WTC11 (cell line): ENCODE data around the gene PAPLN. TPM values are rescaled to one million over a fixed set of nuclear protein-coding genes. Genes with fewer than 3 reads are reported as not detected.

Source experiments
- ATAC-seq: fragments of 200-7000 bp; cut with Tn5 transposase; 2 replicates; pipeline ENCODE4 v1.10.0; 2021; ENCODE audit warnings: mild to moderate bottlenecking, moderate library complexity
- CTCF ChIA-PET: fragments of 300-600 bp; sonication (Branson Sonifier 250); formaldehyde crosslinking; loops from one replicate; lab custom pipeline; 2021; ENCODE audit warnings: antibody characterized with exemption; lab: Charles Lee
- POLR2A ChIA-PET: fragments of 350-600 bp; sonication (Branson Sonifier 250); formaldehyde crosslinking; loops from one replicate; lab custom pipeline; 2021; ENCODE audit warnings: antibody characterized with exemption; lab: Charles Lee
- DNase-seq: peaks from one replicate; pipeline ENCODE4 v3.0.0; 2021; ENCODE audit warnings: low spot score
- H3K27ac Mint-ChIP-seq: 2 replicates; pipeline ENCODE4 v1.8.0; 2021; ENCODE audit warnings: mixed read lengths
- H3K27me3 Mint-ChIP-seq: 2 replicates; pipeline ENCODE4 v1.8.0; 2021; ENCODE audit warnings: low read depth, mild to moderate bottlenecking, moderate library complexity, mixed read lengths
- H3K36me3 Mint-ChIP-seq: 2 replicates; pipeline ENCODE4 v1.8.0; 2021; ENCODE audit warnings: mixed read lengths
- H3K4me1 Mint-ChIP-seq: 2 replicates; pipeline ENCODE4 v1.8.0; 2022; ENCODE audit warnings: mixed read lengths
- H3K4me3 Mint-ChIP-seq: 2 replicates; pipeline ENCODE4 v1.8.0; 2021; ENCODE audit warnings: mild to moderate bottlenecking, moderate library complexity, mixed read lengths
- H3K9me3 Mint-ChIP-seq: 2 replicates; pipeline ENCODE4 v1.8.0; 2021; ENCODE audit warnings: mixed read lengths
- ATF1 ChIP-seq: sonication (generic); formaldehyde crosslinking; IDR thresholded peaks from 2 replicates; pipeline ENCODE4 v1.8.1; 2023; ENCODE audit warnings: mild to moderate bottlenecking, moderate library complexity, missing genetic modification reagents
- ERG ChIP-seq: fragments of 250-450 bp; sonication (Bioruptor Pico); IDR thresholded peaks from 2 replicates; pipeline ENCODE4 v1.8.0; 2021; ENCODE audit warnings: mild to moderate bottlenecking
- ETV6 ChIP-seq: sonication (generic); formaldehyde crosslinking; IDR thresholded peaks from 2 replicates; pipeline ENCODE4 v1.8.1; 2022; ENCODE audit warnings: mild to moderate bottlenecking, missing genetic modification reagents
- IRF1 ChIP-seq: sonication (generic); formaldehyde crosslinking; IDR thresholded peaks from 2 replicates; pipeline ENCODE4 v1.8.0; 2023; ENCODE audit warnings: missing genetic modification reagents
- JAZF1 ChIP-seq: fragments of 250-450 bp; sonication (Bioruptor Pico); IDR thresholded peaks from 2 replicates; pipeline ENCODE4 v1.9.0; 2021; ENCODE audit warnings: moderate library complexity, mild to moderate bottlenecking, inconsistent platforms
- NFATC4 ChIP-seq: fragments of 250-450 bp; sonication (Bioruptor Pico); IDR thresholded peaks from 2 replicates; pipeline ENCODE4 v1.9.0; 2021; ENCODE audit warnings: mild to moderate bottlenecking
- NR2C2 ChIP-seq: sonication (generic); formaldehyde crosslinking; IDR thresholded peaks from 2 replicates; pipeline ENCODE4 v1.8.0; 2022; ENCODE audit warnings: mild to moderate bottlenecking, missing genetic modification reagents
- PRDM15 ChIP-seq: sonication (generic); formaldehyde crosslinking; IDR thresholded peaks from 2 replicates; pipeline ENCODE4 v1.8.0; 2022; ENCODE audit warnings: missing genetic modification reagents
- STAT6 ChIP-seq: sonication (generic); formaldehyde crosslinking; conservative IDR thresholded peaks from 2 replicates; pipeline ENCODE4 v1.8.1; 2023; ENCODE audit warnings: mild to moderate bottlenecking, low read depth, missing genetic modification reagents, moderate library complexity
- ZMAT4 ChIP-seq: fragments of 250-450 bp; sonication (Bioruptor Pico); IDR thresholded peaks from 2 replicates; pipeline ENCODE4 v1.9.0; 2021; ENCODE audit warnings: mild to moderate bottlenecking
- ZNF281 ChIP-seq: sonication (generic); formaldehyde crosslinking; IDR thresholded peaks from 2 replicates; pipeline ENCODE4 v1.8.0; 2023; ENCODE audit warnings: mild to moderate bottlenecking, missing genetic modification reagents
- ZNF317 ChIP-seq: sonication (generic); formaldehyde crosslinking; IDR thresholded peaks from 2 replicates; pipeline ENCODE4 v1.8.1; 2023; ENCODE audit warnings: low read depth, mild to moderate bottlenecking, moderate library complexity, missing genetic modification reagents, borderline replicate concordance
- ZNF532 ChIP-seq: fragments of 250-450 bp; sonication (Bioruptor Pico); IDR thresholded peaks from 2 replicates; pipeline ENCODE4 v1.9.0; 2021; ENCODE audit warnings: mild to moderate bottlenecking, borderline replicate concordance
- ZSCAN18 ChIP-seq: fragments of 250-450 bp; sonication (Bioruptor Pico); IDR thresholded peaks from 2 replicates; pipeline ENCODE4 v2.1.2; 2022; ENCODE audit warnings: mild to moderate bottlenecking, moderate library complexity
- total RNA-seq: library from RNA; stranded (reverse); gene quantifications from 3 replicates; pipeline ENCODE4 v1.2.3, GENCODE V29; 2021

Gene PAPLN
- total RNA-seq, 1 experiment from 2014 or later: 9.3 TPM

GRCh38 chr14:73259837-73260236 lies 22.5 kb downstream of the PAPLN start (continued):
- TF ChIP-seq ERG (CRISPR knock-in tag) (no peak), NR2C2 (CRISPR knock-in tag) (no peak)
- TF ChIP-seq, all 79 proteins: peak for 0

- no peak overlapping the region for H3K27ac Mint-ChIP-seq
- no peak for DNase-seq
- no peak for ATAC-seq
- H3K36me3 Mint-ChIP-seq: no peaks in the 10 kb centered on the region
- TF ChIP-seq ZNF281 (CRISPR knock-in tag): no peak
- TF ChIP-seq PRDM15 (CRISPR knock-in tag): no peak
- no peak for TF ChIP-seq ATF1 (CRISPR knock-in tag)
- no peak for TF ChIP-seq JAZF1 (CRISPR knock-in tag)
- no peak for TF ChIP-seq STAT6
- TF ChIP-seq ZNF317: no peak
- ChIA-PET POLR2A (no interaction called here), CTCF (interaction anchor here (1.1 kb wide), 1 partner anchor 746 kb away, joined by 3 read pairs; no protein-coding TSS in a partner anchor)
- no peaks in the 10 kb centered on the region for H3K9me3 Mint-ChIP-seq
- no peaks in the 10 kb centered on the region for H3K27me3 Mint-ChIP-seq
- no peak overlapping the region for H3K4me3 Mint-ChIP-seq
- H3K4me1 Mint-ChIP-seq: no peaks in the 10 kb centered on the region; the same call in 1 of the 2 replicates
Observed at GRCh38 chr14:73260574-73260973, 23.3 kb downstream of the PAPLN start.

GRCh38 chr14:73261075-73261474 lies 23.8 kb downstream of the PAPLN start:
- Mint-ChIP-seq H3K27me3 (no peaks in the 10 kb centered on the region), H3K4me3 (no peak overlapping the region), H3K36me3 (no peaks in the 10 kb centered on the region), H3K9me3 (no peaks in the 10 kb centered on the region), H3K4me1 (no peaks in the 10 kb centered on the region; the same call in 1 of the 2 replicates), H3K27ac (peak overlapping the region; percentile 77; the same call in 1 of the 2 replicates)
- DNase-seq (no peak), ATAC-seq (no peak)
- ChIA-PET CTCF (interaction anchor here (1.1 kb wide), 1 partner anchor 747 kb away, joined by 3 read pairs; no protein-coding TSS in a partner anchor), POLR2A (no interaction called here)
- TF ChIP-seq ETV6 (CRISPR knock-in tag) (no peak), IRF1 (CRISPR knock-in tag) (no peak), ZMAT4 (CRISPR knock-in tag) (no peak), ZNF317 (no peak), ZSCAN18 (CRISPR knock-in tag) (no peak), ZNF532 (CRISPR knock-in tag) (no peak), NFATC4 (CRISPR knock-in tag) (no peak)
